CD14-positive monocyte (primary cell): ENCODE data around the gene GNG13. TPM values are rescaled to one million over a fixed set of nuclear protein-coding genes. Genes with fewer than 3 reads are reported as not detected.

ENCODE experiments used
- DNase-seq, 3 donors: peaks; one replicate each; pipeline ENCODE4 v3.0.0-alpha.2; 2011 to 2022
- H2AFZ ChIP-seq: 2 replicates; pipeline ENCODE4 v1.6.0; 2012; ENCODE audit warnings: mild to moderate bottlenecking, low read depth, low read length, inconsistent platforms; ENCODE audit not compliant: insufficient read depth, poor library complexity, severe bottlenecking
- H3K27ac ChIP-seq, 2 donors: 1 replicate in 1 of 2; 2 replicates in 1 of 2; pipeline ENCODE4 v1.5.1; 2012 to 2013; ENCODE audit warnings: low read length in 2 of 2, control low read depth in 1 of 2, inconsistent platforms in 1 of 2, low read depth in 1 of 2, mild to moderate bottlenecking in 1 of 2
- H3K27me3 ChIP-seq, 2 donors: one replicate each; pipeline versions ENCODE4 v1.6.0 to v1.6.1; 2011 to 2013; ENCODE audit warnings: low read length in 2 of 2; ENCODE audit not compliant: control insufficient read depth in 2 of 2, insufficient read depth in 2 of 2
- H3K36me3 ChIP-seq, 2 donors: replicated peaks in 1 of 2; 1 replicate in 1 of 2; 2 replicates in 1 of 2; pipeline versions ENCODE4 v1.5.1 to v1.6.1; 2012 to 2013; ENCODE audit warnings: low read length in 2 of 2, control low read depth in 1 of 2, inconsistent platforms in 1 of 2, mild to moderate bottlenecking in 1 of 2; ENCODE audit not compliant: insufficient read depth in 2 of 2, control insufficient read depth in 1 of 2
- H3K4me1 ChIP-seq, 2 donors: 1 replicate in 1 of 2; 2 replicates in 1 of 2; pipeline versions ENCODE4 v1.5.1 to v1.6.1; 2012 to 2013; ENCODE audit warnings: low read length in 2 of 2, control low read depth in 1 of 2, inconsistent platforms in 1 of 2, mild to moderate bottlenecking in 1 of 2, moderate library complexity in 1 of 2; ENCODE audit not compliant: insufficient read depth in 2 of 2, control insufficient read depth in 1 of 2
- H3K4me2 ChIP-seq: replicated peaks from 2 replicates; pipeline ENCODE3; 2012; ENCODE audit warnings: low read length, moderate library complexity, mild to moderate bottlenecking; ENCODE audit not compliant: poor library complexity, severe bottlenecking; ENCODE audit errors: extremely low read depth
- H3K4me3 ChIP-seq, 3 experiments: fragments of 200-600 bp in 1 of 3; sonication (generic) in 1 of 3; replicated peaks in 1 of 3; 1 replicate in 2 of 3; 2 replicates in 1 of 3; pipeline ENCODE4 v1.5.1; 2011 to 2013; ENCODE audit warnings: low read length in 3 of 3, mild to moderate bottlenecking in 3 of 3, control low read depth in 2 of 3, low read depth in 2 of 3, inconsistent platforms in 1 of 3, moderate library complexity in 1 of 3
- H3K79me2 ChIP-seq: 2 replicates; pipeline ENCODE4 v1.6.0; 2012; ENCODE audit warnings: mild to moderate bottlenecking, control low read depth, inconsistent platforms, low read length, moderate library complexity; ENCODE audit not compliant: insufficient read depth
- H3K9ac ChIP-seq: 2 replicates; pipeline ENCODE4 v1.6.0; 2017; ENCODE audit warnings: low read length, mild to moderate bottlenecking; ENCODE audit not compliant: insufficient read depth, poor library complexity, severe bottlenecking
- H3K9me3 ChIP-seq, 2 donors: replicated peaks in 1 of 2; 1 replicate in 1 of 2; 2 replicates in 1 of 2; pipeline versions ENCODE4 v1.5.1 to v1.6.1; 2012 to 2013; ENCODE audit warnings: low read length in 2 of 2, control low read depth in 1 of 2; ENCODE audit not compliant: control insufficient read depth in 1 of 2, insufficient read depth in 1 of 2
- H4K20me1 ChIP-seq: 2 replicates; pipeline ENCODE4 v1.6.0; 2012; ENCODE audit warnings: mild to moderate bottlenecking, low read length, control low read depth, moderate library complexity; ENCODE audit not compliant: insufficient read depth
- H3K27ac Mint-ChIP-seq, 7 donors: one replicate each; pipeline ENCODE4 v1.8.0; 2020; ENCODE audit warnings: mild to moderate bottlenecking in 7 of 7, mixed read lengths in 7 of 7, moderate library complexity in 6 of 7, inconsistent platforms in 2 of 7
- H3K27me3 Mint-ChIP-seq, 3 donors: one replicate each; pipeline ENCODE4 v1.8.0; 2021 to 2022; ENCODE audit warnings: low read depth in 3 of 3, mild to moderate bottlenecking in 3 of 3, mixed read lengths in 3 of 3, moderate library complexity in 3 of 3, inconsistent platforms in 1 of 3
- H3K36me3 Mint-ChIP-seq, 2 donors: one replicate each; pipeline ENCODE4 v1.8.0; 2020; ENCODE audit warnings: mixed read lengths in 2 of 2, inconsistent platforms in 1 of 2, mild to moderate bottlenecking in 1 of 2
- H3K4me1 Mint-ChIP-seq: one replicate; pipeline ENCODE4 v1.8.0; 2020; ENCODE audit warnings: mild to moderate bottlenecking, mixed read lengths
- H3K4me3 Mint-ChIP-seq, 2 donors: one replicate each; pipeline ENCODE4 v1.8.0; 2020; ENCODE audit warnings: mild to moderate bottlenecking in 2 of 2, mixed read lengths in 2 of 2, moderate library complexity in 1 of 2
- H3K9me3 Mint-ChIP-seq, 7 donors: one replicate each; pipeline ENCODE4 v1.8.0; 2020 to 2022; ENCODE audit warnings: mixed read lengths in 7 of 7, mild to moderate bottlenecking in 6 of 7, moderate library complexity in 6 of 7, inconsistent platforms in 2 of 7
- CTCF ChIP-seq: fragments of 200-600 bp; IDR thresholded peaks from one replicate; pipeline ENCODE4 v1.8.0; 2022; ENCODE audit warnings: antibody characterized with exemption, mild to moderate bottlenecking
- WGBS: methylation state at CpG from one replicate; pipeline ENCODE4 v1.1.5; 2013; ENCODE audit warnings: missing lambda C conversion rate; ENCODE audit not compliant: insufficient coverage; 5-methylcytosine and 5-hydroxymethylcytosine counted together
- intact Hi-C, 2 donors: fragments of 100-400 bp; cut with micrococcal nuclease; formaldehyde crosslinking; loops; one replicate each; pipeline versions ENCODE4 v1.15.0 to v1.15.1; 2023
- polyA plus RNA-seq, 3 donors: library from polyadenylated mRNA; depleted of rRNA in 1 of 3; unstranded in 2 of 3; stranded (reverse) in 1 of 3; fragments of 300-500 nt in 2 of 3; fragments of >200 nt in 1 of 3; fragmentation: Illumina TruSeq in 2 of 3; gene quantifications; 1 replicate in 2 of 3; 2 replicates in 1 of 3; pipeline ENCODE4 v1.2.3, GENCODE V29; 2012 to 2021

Gene GNG13
- polyA plus RNA-seq, 3 donors, result not detected

- Histone ChIP-seq H3K4me3 (no peak overlapping the region), H3K79me2 (no peaks in the 10 kb centered on the region), H3K4me1 (no peaks in the 10 kb centered on the region), H3K9me3 (no peaks in the 10 kb centered on the region), H2AFZ (no peak overlapping the region), H3K9ac (no peak overlapping the region), H4K20me1 (no peaks in the 10 kb centered on the region), H3K27ac (no peak overlapping the region), H3K4me2 (no peak overlapping the region), H3K27me3 (peaks cover 0 to 2% of the 10 kb centered on the region in 2 donors), H3K36me3 (no peaks in the 10 kb centered on the region)
- Mint-ChIP-seq H3K9me3 (no peaks in the 10 kb centered on the region), H3K27ac (no peak overlapping the region), H3K4me3 (no peak overlapping the region), H3K36me3 (no peaks in the 10 kb centered on the region), H3K27me3 (peaks cover 0 to 10% (median 1%) of the 10 kb centered on the region in 3 donors), H3K4me1 (no peaks in the 10 kb centered on the region)
- no peak for DNase-seq
- TF ChIP-seq CTCF, result no peak
- WGBS, result 87% methylated on average over 8 of the region's 20 CpGs
- intact Hi-C loops, result no loop called here
These were observed 36.3 kb downstream of the GNG13 start for GRCh38 chr16:764184-764750.

DNA sequence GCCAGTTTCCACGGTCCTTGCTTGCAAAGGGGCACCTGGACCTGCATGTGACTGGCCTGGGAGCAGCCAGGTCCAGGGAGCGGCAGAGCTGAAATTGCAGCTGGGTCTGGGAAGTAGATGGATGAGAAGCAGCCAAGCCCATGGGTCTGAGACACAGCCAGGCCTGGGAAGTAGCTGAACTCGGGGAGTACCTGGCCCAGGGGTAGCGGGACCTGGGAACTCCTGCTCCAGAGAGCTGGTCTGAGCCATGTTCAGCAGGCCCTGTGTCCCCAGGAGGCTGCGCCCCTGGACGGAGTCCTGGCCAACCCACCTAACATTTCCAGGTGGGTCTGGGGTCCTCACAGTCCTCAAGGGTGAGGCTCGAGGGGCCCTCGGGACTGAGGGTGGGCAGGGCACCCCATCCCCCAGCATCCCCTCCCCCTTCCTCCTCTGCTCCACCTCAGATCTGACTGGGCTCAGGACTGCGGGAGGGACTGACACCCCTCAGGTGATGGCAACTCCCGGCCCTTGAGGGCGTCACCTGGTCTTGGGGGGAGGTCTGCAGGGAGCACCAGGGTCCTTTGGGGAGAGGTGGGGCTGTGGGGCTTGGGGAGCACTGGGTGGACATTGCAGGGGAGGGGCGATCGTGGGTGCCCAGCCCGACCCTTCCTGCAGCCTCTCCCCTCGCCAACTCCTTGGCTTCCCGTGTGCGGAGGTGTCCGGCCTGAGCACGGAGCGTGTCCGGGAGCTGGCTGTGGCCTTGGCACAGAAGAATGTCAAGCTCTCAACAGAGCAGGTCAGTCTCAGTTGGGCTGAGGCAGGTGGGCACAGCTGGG is 37.0 kb downstream of the GNG13 start:
- Mint-ChIP-seq H3K27ac (no peak overlapping the region), H3K27me3 (peaks cover 0 to 6% (median 1%) of the 10 kb centered on the region in 3 donors), H3K36me3 (no peaks in the 10 kb centered on the region), H3K4me3 (no peak overlapping the region), H3K4me1 (no peaks in the 10 kb centered on the region), H3K9me3 (no peaks in the 10 kb centered on the region)
- WGBS, result 96% methylated on average over 16 of the region's 21 CpGs
- Histone ChIP-seq H3K4me1 (no peaks in the 10 kb centered on the region), H3K79me2 (no peaks in the 10 kb centered on the region), H2AFZ (no peak overlapping the region), H4K20me1 (no peaks in the 10 kb centered on the region), H3K9me3 (no peaks in the 10 kb centered on the region), H3K27ac (no peak overlapping the region), H3K4me3 (no peak overlapping the region), H3K36me3 (no peaks in the 10 kb centered on the region), H3K4me2 (no peak overlapping the region), H3K9ac (no peak overlapping the region), H3K27me3 (no peaks in the 10 kb centered on the region)
- DNase-seq, result no peak
- no peak for TF ChIP-seq CTCF
- intact Hi-C loops, result no loop called here
